ENCODE data around the gene ADAMTS19.

Gene ADAMTS19

GRCh38 chr5:129653057-129653375 lies 192.9 kb downstream of the ADAMTS19 start:
- no peak overlapping the region for H3K4me3 ChIP-seq (ENCODE audit: control insufficient read depth, low read depth, low read length)
- TF ChIP-seq CTCF (IDR thresholded peaks at IDR 0.05; ENCODE audit: control insufficient read depth, insufficient read depth, low read depth, low read length, missing control alignments): no peak
- no peak for DNase-seq (ENCODE audit: low read depth)

GRCh38 chr5:129653442-129653841 lies 193.3 kb downstream of the ADAMTS19 start:
- DNase-seq (ENCODE audit: low read depth): no peak
- H3K4me3 ChIP-seq (ENCODE audit: control insufficient read depth, low read depth, low read length): no peak overlapping the region
- TF ChIP-seq CTCF (IDR thresholded peaks at IDR 0.05; ENCODE audit: control insufficient read depth, insufficient read depth, low read depth, low read length, missing control alignments): no peak

- no peak overlapping the region for H3K4me3 ChIP-seq (ENCODE audit: control insufficient read depth, low read depth, low read length)
- TF ChIP-seq CTCF (IDR thresholded peaks at IDR 0.05; ENCODE audit: control insufficient read depth, insufficient read depth, low read depth, low read length, missing control alignments): no peak
- DNase-seq (ENCODE audit: low read depth): no peak
These were observed 196.9 kb downstream of the ADAMTS19 start for GRCh38 chr5:129656952-129657351.

GRCh38 chr5:129658801-129659200 lies 198.7 kb downstream of the ADAMTS19 start:
- no peak overlapping the region for H3K4me3 ChIP-seq (ENCODE audit: control insufficient read depth, low read depth, low read length)
- TF ChIP-seq CTCF (IDR thresholded peaks at IDR 0.05; ENCODE audit: control insufficient read depth, insufficient read depth, low read depth, low read length, missing control alignments): no peak
- no peak for DNase-seq (ENCODE audit: low read depth)

GRCh38 chr5:129661366-129662035 lies 201.4 kb downstream of the ADAMTS19 start:
- no peak for DNase-seq (ENCODE audit: low read depth)

GRCh38 chr5:129664336-129664937 lies 204.3 kb downstream of the ADAMTS19 start:
- H3K4me3 ChIP-seq (ENCODE audit: control insufficient read depth, low read depth, low read length): no peak overlapping the region
- peak; percentile 14 for DNase-seq (ENCODE audit: low read depth)
- peak; percentile 80 for TF ChIP-seq CTCF (IDR thresholded peaks at IDR 0.05; ENCODE audit: control insufficient read depth, insufficient read depth, low read depth, low read length, missing control alignments)

More at GRCh38 chr5:129661366-129662035, 201.4 kb downstream of the ADAMTS19 start:
- no peak for TF ChIP-seq CTCF (IDR thresholded peaks at IDR 0.05; ENCODE audit: control insufficient read depth, insufficient read depth, low read depth, low read length, missing control alignments)
- H3K4me3 ChIP-seq (ENCODE audit: control insufficient read depth, low read depth, low read length): no peak overlapping the region

Data from AG09309 (cell line).